ENCODE data around the gene CFAP74.

CFAP74 gene

DNA sequence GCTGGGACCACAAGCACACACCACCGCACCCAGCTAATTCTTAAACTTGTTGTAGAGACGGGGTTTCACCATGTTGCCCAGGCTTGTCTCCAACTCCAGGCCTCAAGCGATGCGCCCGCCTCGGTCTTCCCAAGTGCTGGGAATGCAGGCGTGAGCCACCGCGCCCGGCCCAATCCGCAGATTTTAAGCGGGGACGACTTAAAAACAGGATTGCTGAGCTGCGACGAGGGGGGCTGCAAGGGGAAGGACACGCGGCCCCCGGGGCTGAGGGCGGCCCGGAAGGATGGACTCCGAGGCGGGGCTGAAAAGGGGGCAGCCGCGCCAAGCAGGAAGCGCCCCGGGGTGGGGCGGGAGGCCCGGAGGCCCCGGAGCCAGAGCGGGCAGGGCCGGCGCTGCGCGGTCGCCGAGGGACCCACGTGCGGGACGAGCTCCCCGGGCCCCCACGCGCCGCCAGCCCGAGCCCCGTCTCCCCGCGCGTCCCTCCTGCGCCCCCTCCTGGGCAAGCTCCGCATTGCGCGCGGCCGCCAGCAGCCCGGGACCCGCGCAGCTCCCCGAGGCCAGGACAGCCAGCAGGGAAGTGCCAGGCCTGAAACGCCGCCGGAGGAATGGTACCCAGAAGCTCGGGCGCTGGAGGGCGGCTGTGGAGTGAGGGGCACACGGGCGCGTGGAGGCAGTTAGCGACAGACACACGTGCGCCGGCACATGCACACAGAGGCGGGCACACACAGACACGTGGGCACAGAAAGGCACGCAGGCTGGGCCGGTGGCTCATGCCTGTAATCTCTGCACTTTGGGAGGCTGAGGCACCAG, 41.1 kb upstream of the CFAP74 start:
- DNase-seq (ENCODE audit: extremely low read depth, low read depth) = no peak
- TF ChIP-seq, protein P1, sequence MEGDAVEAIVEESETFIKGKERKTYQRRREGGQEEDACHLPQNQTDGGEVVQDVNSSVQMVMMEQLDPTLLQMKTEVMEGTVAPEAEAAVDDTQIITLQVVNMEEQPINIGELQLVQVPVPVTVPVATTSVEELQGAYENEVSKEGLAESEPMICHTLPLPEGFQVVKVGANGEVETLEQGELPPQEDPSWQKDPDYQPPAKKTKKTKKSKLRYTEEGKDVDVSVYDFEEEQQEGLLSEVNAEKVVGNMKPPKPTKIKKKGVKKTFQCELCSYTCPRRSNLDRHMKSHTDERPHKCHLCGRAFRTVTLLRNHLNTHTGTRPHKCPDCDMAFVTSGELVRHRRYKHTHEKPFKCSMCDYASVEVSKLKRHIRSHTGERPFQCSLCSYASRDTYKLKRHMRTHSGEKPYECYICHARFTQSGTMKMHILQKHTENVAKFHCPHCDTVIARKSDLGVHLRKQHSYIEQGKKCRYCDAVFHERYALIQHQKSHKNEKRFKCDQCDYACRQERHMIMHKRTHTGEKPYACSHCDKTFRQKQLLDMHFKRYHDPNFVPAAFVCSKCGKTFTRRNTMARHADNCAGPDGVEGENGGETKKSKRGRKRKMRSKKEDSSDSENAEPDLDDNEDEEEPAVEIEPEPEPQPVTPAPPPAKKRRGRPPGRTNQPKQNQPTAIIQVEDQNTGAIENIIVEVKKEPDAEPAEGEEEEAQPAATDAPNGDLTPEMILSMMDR (IDR thresholded peaks at IDR 0.05; ENCODE audit: low read depth, low read length) = peak; percentile 54

GRCh38 chr1:2043886-2044285, 40.3 kb upstream of the CFAP74 start:
- DNase-seq (ENCODE audit: extremely low read depth, low read depth) = no peak
- TF ChIP-seq, protein P1 (IDR thresholded peaks at IDR 0.05; ENCODE audit: low read depth, low read length) = no peak

DNA sequence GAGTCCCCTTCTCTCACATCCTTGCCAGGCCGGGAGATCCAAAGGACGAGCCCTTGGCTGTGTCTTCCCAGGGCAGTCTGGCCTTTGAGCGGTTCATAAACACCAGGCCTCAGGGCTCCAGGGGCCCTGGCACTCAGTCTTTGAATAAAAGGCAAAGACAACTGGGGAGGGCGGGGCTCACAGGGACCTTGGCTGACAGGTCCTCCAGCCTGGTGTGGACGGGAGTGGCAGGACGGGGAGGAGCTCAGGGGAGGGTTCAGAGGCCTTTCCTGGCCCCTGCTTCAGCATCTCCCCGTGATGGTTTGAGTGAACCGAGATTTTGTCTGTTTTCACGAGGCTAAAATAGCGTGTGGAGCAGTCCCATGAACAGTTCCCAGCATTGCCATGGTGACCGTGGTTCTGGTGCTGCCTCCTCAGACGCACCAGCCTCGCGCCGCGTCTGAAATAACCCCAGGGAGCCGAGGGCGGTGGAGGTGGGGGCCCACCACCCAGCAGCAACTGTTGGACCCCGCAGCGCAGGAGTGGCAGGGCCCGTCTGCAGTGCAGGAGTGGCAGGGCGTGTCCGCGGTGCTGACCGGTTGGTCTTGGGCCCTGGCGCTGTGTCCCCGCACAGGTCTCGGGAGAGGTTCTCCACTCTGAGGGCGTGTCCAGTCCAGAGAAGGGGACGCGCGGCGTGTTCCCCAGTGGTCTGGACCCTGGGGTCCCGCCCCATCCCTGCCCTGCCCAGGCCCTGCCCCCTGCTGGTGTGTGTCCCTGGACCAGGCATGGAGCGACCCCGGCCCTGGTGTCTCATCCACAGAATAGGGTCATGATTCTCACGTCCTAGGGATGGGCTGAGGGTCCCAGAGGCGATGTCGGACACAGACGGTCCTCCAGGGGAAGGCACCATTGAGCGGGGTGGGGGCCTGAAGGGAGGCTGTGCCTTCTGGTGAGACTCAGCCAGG, 39.5 kb upstream of the CFAP74 start:
- TF ChIP-seq, protein P1 (IDR thresholded peaks at IDR 0.05; ENCODE audit: low read depth, low read length) = no peak
- no peak for DNase-seq (ENCODE audit: extremely low read depth, low read depth)

DNA sequence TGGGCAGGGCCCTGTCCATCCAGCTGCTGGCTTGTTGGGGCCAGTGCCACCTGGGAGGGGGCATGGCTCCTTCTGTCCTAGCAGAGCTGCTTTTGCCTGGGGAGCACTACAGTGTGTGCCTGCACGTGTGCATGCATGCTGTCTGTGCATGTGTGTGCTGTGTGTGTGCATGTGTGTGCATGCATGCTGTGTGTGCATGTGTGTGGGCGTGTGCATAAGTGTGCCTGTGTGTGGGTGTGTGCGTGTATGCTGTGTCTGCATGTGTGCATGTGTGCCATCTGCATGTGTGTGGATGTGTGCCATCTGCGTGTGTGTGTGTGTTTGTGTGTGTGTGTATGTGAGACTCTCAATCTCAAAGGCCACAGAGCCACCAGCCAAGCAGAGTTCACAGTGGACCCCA, 38.3 kb upstream of the CFAP74 start:
- no peak for DNase-seq (ENCODE audit: extremely low read depth, low read depth)
- TF ChIP-seq, protein P1 (IDR thresholded peaks at IDR 0.05; ENCODE audit: low read depth, low read length) = no peak

DNA sequence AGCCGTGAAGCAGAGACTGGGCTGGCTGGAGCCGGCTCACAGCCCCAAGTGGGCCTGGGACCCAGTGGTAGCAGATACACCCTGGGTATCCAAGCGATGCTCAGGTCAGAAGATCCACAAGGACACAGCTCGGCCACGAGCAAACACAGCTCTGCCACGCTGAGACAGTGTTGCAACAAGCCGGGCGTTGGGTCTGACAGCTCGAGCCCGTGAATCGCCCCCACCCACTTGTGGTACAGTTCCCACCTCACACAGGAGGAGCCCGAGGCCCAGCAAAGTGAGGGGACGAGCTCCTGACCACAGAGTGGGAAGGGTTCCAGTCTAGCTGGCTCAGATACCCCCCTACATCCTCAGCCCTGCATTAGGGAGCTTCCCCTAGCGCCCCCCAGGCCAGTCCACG, 37.7 kb upstream of the CFAP74 start:
- no peak for DNase-seq (ENCODE audit: extremely low read depth, low read depth)
- TF ChIP-seq, protein P1 (IDR thresholded peaks at IDR 0.05; ENCODE audit: low read depth, low read length) = no peak

GRCh38 chr1:2039251-2039650, 35.7 kb upstream of the CFAP74 start:
- TF ChIP-seq, protein P1 (IDR thresholded peaks at IDR 0.05; ENCODE audit: low read depth, low read length) = no peak
- DNase-seq (ENCODE audit: extremely low read depth, low read depth) = no peak

GRCh38 chr1:2038229-2038628, 34.6 kb upstream of the CFAP74 start:
- DNase-seq (ENCODE audit: extremely low read depth, low read depth) = no peak
- TF ChIP-seq, protein P1 (IDR thresholded peaks at IDR 0.05; ENCODE audit: low read depth, low read length) = no peak

All from AG09319 (cell line).